ENCODE results near the gene TMEM184B. TPM values are rescaled to one million over a fixed set of nuclear protein-coding genes. Genes with fewer than 3 reads are reported as not detected.

Gene TMEM184B
- total RNA-seq, 1 experiment from 2014 or later: 54.2 TPM

DNA sequence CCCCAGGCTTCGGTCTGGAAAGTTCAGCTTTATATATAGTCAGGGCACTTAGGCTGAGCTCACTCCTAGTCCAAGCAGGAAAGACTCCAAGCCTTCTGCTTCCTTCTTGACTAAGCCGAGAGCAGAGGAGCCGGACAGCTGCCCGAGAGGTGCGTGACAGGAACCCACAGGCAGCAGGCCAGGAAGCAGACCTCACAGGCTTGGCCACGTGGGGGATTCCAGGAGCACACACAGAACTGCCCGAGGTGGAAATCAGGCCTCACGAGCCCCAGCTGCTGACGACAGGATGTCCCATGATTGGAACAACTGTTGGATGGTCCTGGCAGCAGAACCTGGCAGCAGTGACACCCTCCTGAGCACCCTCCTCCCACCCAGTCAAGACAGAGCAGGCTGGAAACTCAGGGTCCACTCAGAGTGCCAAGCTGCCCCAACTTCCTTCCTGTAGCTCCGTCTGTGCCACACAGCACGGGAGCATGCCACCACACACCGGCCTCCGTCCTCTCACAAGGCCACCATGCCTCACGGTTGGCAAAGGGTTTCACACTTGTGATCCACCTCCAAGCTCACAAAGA, 96.6 kb downstream of the TMEM184B start:
- BruUV-seq (replicated peaks): no TSS peak
- in situ Hi-C loops (cut with HindIII; ENCODE audit: low pct_unique_long_range_greater_than_20kb, low sequenced_read_pairs): no loop called here
- no peaks in the 10 kb centered on the region for H3K27me3 ChIP-seq (ENCODE audit: control insufficient read depth, insufficient read depth, low read length)
- H3K4me1 ChIP-seq (ENCODE audit: control insufficient read depth, insufficient read depth, low read length): peaks cover 52% of the 10 kb centered on the region
- ATAC-seq (peak; percentile 43; the same call in 1 of the 2 replicates), DNase-seq (ENCODE audit: low read depth, low spot score) (no peak)
- H3K36me3 ChIP-seq (ENCODE audit: control insufficient read depth, insufficient read depth, low read length): no peaks in the 10 kb centered on the region
- ChIA-PET CTCF (interaction anchor here (0.6 kb wide), 2 partner anchors 59 to 281 kb away, joined by 6 to 8 read pairs; no protein-coding TSS in a partner anchor), POLR2A (no interaction called here)
- peak overlapping the region; percentile 48 for H3K27ac ChIP-seq (ENCODE audit: low read length)
- H3K9me3 ChIP-seq (ENCODE audit: control insufficient read depth, insufficient read depth, low read depth, low read length): no peaks in the 10 kb centered on the region
- TF ChIP-seq POLR2AphosphoS5 (IDR thresholded peaks at IDR 0.05; ENCODE audit: low read depth, low read length) (no peak), REST (IDR thresholded peaks at IDR 0.05; ENCODE audit: insufficient read depth in 1 of 2, low read depth in 2 of 2, low read length in 1 of 2) (no peak), TCF7L2 (IDR thresholded peaks at IDR 0.05; ENCODE audit: low read depth, low read length) (no peak), CTCF (IDR thresholded peaks at IDR 0.05) (no peak), SIN3A (IDR thresholded peaks at IDR 0.05; ENCODE audit: borderline replicate concordance, insufficient read depth, low read depth, low read length) (no peak)
- H3K4me3 ChIP-seq (ENCODE audit: low read depth in 2 of 2, low read length in 2 of 2): no peak overlapping the region
- intact Hi-C loops (cut with micrococcal nuclease; ENCODE audit: unreplicated experiment): no loop called here

DNA sequence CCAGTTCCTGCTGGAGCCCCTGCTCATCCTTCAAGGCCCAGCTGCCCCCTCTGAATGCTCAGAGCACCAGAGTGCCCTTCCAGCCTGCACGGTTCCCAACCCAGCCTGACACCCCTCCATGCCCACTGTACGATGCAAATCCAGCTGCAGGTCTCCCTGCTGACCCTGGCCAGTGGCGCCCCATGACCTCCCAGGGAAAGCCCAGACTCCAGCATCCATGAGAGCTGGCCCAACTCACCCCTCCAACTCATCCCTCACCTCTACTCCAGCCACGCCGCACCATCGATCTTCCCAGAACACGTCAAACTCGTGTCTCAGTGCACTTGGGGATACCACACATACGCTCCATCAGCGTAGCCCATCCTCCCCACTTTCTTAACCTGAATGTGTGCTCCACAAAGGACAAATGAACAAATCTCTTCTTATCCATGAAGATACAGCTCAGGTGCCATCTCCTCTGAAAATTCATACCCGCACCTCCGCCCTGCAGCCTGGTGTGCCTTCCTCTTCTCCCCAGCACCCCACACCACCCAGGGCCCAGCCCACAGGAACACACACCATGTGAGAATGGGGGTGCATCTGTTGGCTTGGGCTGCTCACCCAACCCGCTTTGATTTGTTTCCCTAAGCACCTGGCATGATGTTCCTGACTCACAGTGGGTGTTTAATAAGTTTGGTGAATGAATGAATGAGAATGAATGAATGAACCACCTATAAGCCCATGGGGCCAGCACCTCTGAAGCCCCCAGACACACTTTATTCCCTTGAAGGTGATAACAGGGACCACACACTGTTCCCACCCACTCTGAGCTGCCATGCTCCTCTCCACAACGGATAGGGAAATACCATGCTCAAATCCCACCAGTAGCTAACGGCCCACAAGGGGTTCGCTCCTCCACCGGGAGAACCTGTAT, 97.3 kb downstream of the TMEM184B start:
- H3K27me3 ChIP-seq (ENCODE audit: control insufficient read depth, insufficient read depth, low read length): no peaks in the 10 kb centered on the region
- peak overlapping the region; percentile 48 for H3K27ac ChIP-seq (ENCODE audit: low read length)
- in situ Hi-C loops (cut with HindIII; ENCODE audit: low pct_unique_long_range_greater_than_20kb, low sequenced_read_pairs) (no loop called here), intact Hi-C loops (cut with micrococcal nuclease; ENCODE audit: unreplicated experiment) (no loop called here)
- no peaks in the 10 kb centered on the region for H3K36me3 ChIP-seq (ENCODE audit: control insufficient read depth, insufficient read depth, low read length)
- no peaks in the 10 kb centered on the region for H3K9me3 ChIP-seq (ENCODE audit: control insufficient read depth, insufficient read depth, low read depth, low read length)
- no peak for TF ChIP-seq POLR2AphosphoS5 (IDR thresholded peaks at IDR 0.05; ENCODE audit: low read depth, low read length)
- no peak for TF ChIP-seq TCF7L2 (IDR thresholded peaks at IDR 0.05; ENCODE audit: low read depth, low read length)
- no peak for TF ChIP-seq REST (IDR thresholded peaks at IDR 0.05; ENCODE audit: insufficient read depth in 1 of 2, low read depth in 2 of 2, low read length in 1 of 2)
- no peak for TF ChIP-seq SIN3A (IDR thresholded peaks at IDR 0.05; ENCODE audit: borderline replicate concordance, insufficient read depth, low read depth, low read length)
- no peak for TF ChIP-seq CTCF (IDR thresholded peaks at IDR 0.05)
- DNase-seq (ENCODE audit: low read depth, low spot score) (no peak), ATAC-seq (no peak)
- H3K4me3 ChIP-seq (ENCODE audit: low read depth in 2 of 2, low read length in 2 of 2): no peak overlapping the region
- ChIA-PET POLR2A (no interaction called here), CTCF (no interaction called here)
- BruUV-seq (replicated peaks): no TSS peak
- peaks cover 45% of the 10 kb centered on the region for H3K4me1 ChIP-seq (ENCODE audit: control insufficient read depth, insufficient read depth, low read length)

Data from Panc1 (cell line).